Gastroesophageal sphincter (tissue), 3 donors: ENCODE measurements around the gene PRKCQ.

Experiments used
- CTCF ChIP-seq, 4 experiments: fragments of 200-600 bp in 2 of 4; fragments of 450-650 bp in 2 of 4; sonication (generic) in 1 of 4; IDR thresholded peaks; one replicate each; pipeline ENCODE4 v1.5.1; 2017 to 2019; ENCODE audit warnings: antibody characterized with exemption in 4 of 4, mild to moderate bottlenecking in 2 of 4, moderate library complexity in 2 of 4
- EP300 ChIP-seq: sonication (generic); formaldehyde crosslinking; IDR thresholded peaks from one replicate; pipeline ENCODE4 v1.6.1; 2017; ENCODE audit warnings: antibody characterized with exemption, mild to moderate bottlenecking
- POLR2A ChIP-seq, 2 donors: fragments of 450-650 bp; IDR thresholded peaks; one replicate each; pipeline ENCODE4 v1.6.1; 2017; ENCODE audit warnings: antibody characterized with exemption in 2 of 2, mild to moderate bottlenecking in 2 of 2, moderate library complexity in 1 of 2
- POLR2AphosphoS5 ChIP-seq: sonication (generic); formaldehyde crosslinking; IDR thresholded peaks from one replicate; pipeline ENCODE4 v1.6.1; 2017; ENCODE audit warnings: antibody characterized with exemption

GRCh38 chr10:6458814-6459213, 121.3 kb downstream of the PRKCQ start:
- TF ChIP-seq CTCF (IDR thresholded peaks at IDR 0.05), result no peak
- no peak for TF ChIP-seq POLR2A (IDR thresholded peaks at IDR 0.05)
- TF ChIP-seq POLR2AphosphoS5, result no peak
- TF ChIP-seq EP300, result no peak
